ENCODE data around the gene GORASP1.
A peak's percentile ranks its signal among the peaks of the same experiment; 100 is the strongest.

GORASP1 gene

DNA sequence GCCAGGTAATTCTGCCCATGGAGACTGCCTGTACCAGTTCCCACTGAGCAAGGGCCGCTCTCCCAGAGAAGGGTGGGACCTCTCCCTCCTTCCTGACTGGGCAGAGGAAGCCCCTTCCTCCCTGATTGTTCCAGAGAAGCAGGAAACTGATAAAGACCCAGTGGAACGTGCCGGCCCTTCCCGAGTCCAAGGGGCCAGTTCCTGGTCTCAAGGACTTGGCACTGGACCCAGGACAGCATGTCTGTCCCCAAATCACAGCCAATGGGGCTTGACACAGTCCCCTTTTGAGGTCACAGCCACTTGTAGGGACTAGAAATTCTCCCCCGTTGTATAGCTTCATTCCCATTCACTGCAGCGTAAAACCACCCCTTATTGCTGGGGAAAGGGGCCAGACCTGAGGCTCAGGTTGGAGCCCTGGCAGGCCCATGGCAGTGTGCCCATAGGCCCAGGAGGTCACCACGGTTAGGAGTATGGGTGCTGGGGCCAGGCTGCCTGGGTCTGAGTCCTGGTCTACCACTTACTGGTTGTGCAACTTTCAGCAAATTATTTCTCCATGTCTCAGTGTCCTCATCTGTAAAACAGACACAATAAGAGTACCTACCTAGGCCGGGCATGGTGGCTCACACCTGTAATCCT lies 27.9 kb upstream of the GORASP1 start:
- no peak for DNase-seq (ENCODE audit: low spot score)
- no peak overlapping the region for H2BK5ac ChIP-seq (ENCODE audit: low read length)
- H3K14ac ChIP-seq (ENCODE audit: low read length), result no peak overlapping the region
- no peaks in the 10 kb centered on the region for H3K79me1 ChIP-seq (ENCODE audit: low read depth, low read length)
- H3K4me2 ChIP-seq (ENCODE audit: insufficient read depth, low read length, poor library complexity, severe bottlenecking), result no peak overlapping the region
- no CpG with 5 or more reads among the region's 8 CpGs for WGBS, 2 donors (ENCODE audit: extremely low coverage in 2 of 2, insufficient read length in 2 of 2, insufficient replicate concordance in 1 of 2)
- H2BK12ac ChIP-seq (ENCODE audit: low read length), result no peak overlapping the region
- H3K4ac ChIP-seq (ENCODE audit: low read length), result no peak overlapping the region
- H3K4me1 ChIP-seq (ENCODE audit: control insufficient read depth in 2 of 2, insufficient read depth in 1 of 2, low read depth in 1 of 2, low read length in 2 of 2), result peaks cover 0 to 1% of the 10 kb centered on the region in 2 donors
- peak overlapping the region; percentile 13 for H3K9ac ChIP-seq (ENCODE audit: low read depth, low read length, poor library complexity)
- H3K18ac ChIP-seq (ENCODE audit: low read length), result no peak overlapping the region
- no peaks in the 10 kb centered on the region for H3K9me3 ChIP-seq (replicated peaks in 1 of 2; ENCODE audit: control insufficient read depth in 2 of 2, insufficient read depth in 1 of 2, low read depth in 1 of 2, low read length in 2 of 2)
- no peak overlapping the region for H4K91ac ChIP-seq (ENCODE audit: low read depth, low read length, poor library complexity)
- H3K4me3 ChIP-seq (ENCODE audit: low read length in 2 of 2), result no peak overlapping the region
- H3K27me3 ChIP-seq (ENCODE audit: control insufficient read depth in 3 of 3, insufficient read depth in 3 of 3, low read depth in 1 of 3, low read length in 3 of 3), result no peaks in the 10 kb centered on the region
- no peak overlapping the region for H2BK120ac ChIP-seq (ENCODE audit: low read depth, low read length)
- H3K36me3 ChIP-seq (replicated peaks in 1 of 2; ENCODE audit: control insufficient read depth in 2 of 2, insufficient read depth in 2 of 2, low read length in 2 of 2), result peaks cover 0 to 2% of the 10 kb centered on the region in 2 donors
- no peak overlapping the region for H3K27ac ChIP-seq (replicated peaks; ENCODE audit: low read length)
- no peak overlapping the region for H2AFZ ChIP-seq (ENCODE audit: low read length)
- no peak overlapping the region for H2BK15ac ChIP-seq (ENCODE audit: low read length)
- no peak overlapping the region for H4K8ac ChIP-seq (ENCODE audit: low read depth, low read length)
- no peak overlapping the region for H3K23ac ChIP-seq (ENCODE audit: low read depth, low read length, poor library complexity)
- H2AK5ac ChIP-seq (ENCODE audit: low read depth, low read length), result no peak overlapping the region

DNA sequence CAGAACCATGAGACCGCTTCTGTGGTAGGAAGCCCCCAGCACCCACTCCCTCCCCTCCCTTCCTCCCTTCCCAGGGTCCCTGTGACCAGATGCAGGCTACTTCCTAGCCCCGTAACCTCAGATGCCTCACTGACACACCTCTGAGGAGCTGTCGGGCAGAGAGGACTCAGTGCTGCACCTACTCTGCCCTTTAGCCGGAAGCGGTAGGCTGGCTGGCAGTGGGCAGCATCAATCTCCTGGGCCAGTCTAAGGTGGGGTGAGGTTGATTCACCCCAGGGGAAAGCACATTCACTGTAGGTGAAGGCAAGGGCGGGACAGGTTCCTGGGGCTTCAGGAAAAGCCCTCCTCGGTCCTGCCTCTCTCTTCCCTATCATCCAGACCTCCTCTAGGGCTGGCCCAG lies 26.9 kb upstream of the GORASP1 start:
- H2BK120ac ChIP-seq (ENCODE audit: low read depth, low read length), result no peak overlapping the region
- H2BK5ac ChIP-seq (ENCODE audit: low read length), result no peak overlapping the region
- no peaks in the 10 kb centered on the region for H3K79me1 ChIP-seq (ENCODE audit: low read depth, low read length)
- peak overlapping the region; percentile 31 for H3K9ac ChIP-seq (ENCODE audit: low read depth, low read length, poor library complexity)
- no peak overlapping the region for H3K4me2 ChIP-seq (ENCODE audit: insufficient read depth, low read length, poor library complexity, severe bottlenecking)
- no peaks in the 10 kb centered on the region for H3K9me3 ChIP-seq (replicated peaks in 1 of 2; ENCODE audit: control insufficient read depth in 2 of 2, insufficient read depth in 1 of 2, low read depth in 1 of 2, low read length in 2 of 2)
- H3K36me3 ChIP-seq (replicated peaks in 1 of 2; ENCODE audit: control insufficient read depth in 2 of 2, insufficient read depth in 2 of 2, low read length in 2 of 2), result no peaks in the 10 kb centered on the region
- no peak overlapping the region for H4K8ac ChIP-seq (ENCODE audit: low read depth, low read length)
- no peak overlapping the region for H3K27ac ChIP-seq (replicated peaks; ENCODE audit: low read length)
- no peak overlapping the region for H3K4me3 ChIP-seq (ENCODE audit: low read length in 2 of 2)
- H3K4ac ChIP-seq (ENCODE audit: low read length), result no peak overlapping the region
- no peak overlapping the region for H3K18ac ChIP-seq (ENCODE audit: low read length)
- H2BK15ac ChIP-seq (ENCODE audit: low read length), result no peak overlapping the region
- H4K91ac ChIP-seq (ENCODE audit: low read depth, low read length, poor library complexity), result no peak overlapping the region
- no peak overlapping the region for H2BK12ac ChIP-seq (ENCODE audit: low read length)
- H2AFZ ChIP-seq (ENCODE audit: low read length), result no peak overlapping the region
- peaks cover 0 to 1% of the 10 kb centered on the region in 2 donors for H3K4me1 ChIP-seq (ENCODE audit: control insufficient read depth in 2 of 2, insufficient read depth in 1 of 2, low read depth in 1 of 2, low read length in 2 of 2)
- no CpG with 5 or more reads among the region's 7 CpGs for WGBS, 2 donors (ENCODE audit: extremely low coverage in 2 of 2, insufficient read length in 2 of 2, insufficient replicate concordance in 1 of 2)
- H3K23ac ChIP-seq (ENCODE audit: low read depth, low read length, poor library complexity), result peak overlapping the region; percentile 82
- H3K14ac ChIP-seq (ENCODE audit: low read length), result no peak overlapping the region
- no peak for DNase-seq (ENCODE audit: low spot score)
- H3K27me3 ChIP-seq (ENCODE audit: control insufficient read depth in 3 of 3, insufficient read depth in 3 of 3, low read depth in 1 of 3, low read length in 3 of 3), result no peaks in the 10 kb centered on the region
- peak overlapping the region; percentile 26 for H2AK5ac ChIP-seq (ENCODE audit: low read depth, low read length)

DNA sequence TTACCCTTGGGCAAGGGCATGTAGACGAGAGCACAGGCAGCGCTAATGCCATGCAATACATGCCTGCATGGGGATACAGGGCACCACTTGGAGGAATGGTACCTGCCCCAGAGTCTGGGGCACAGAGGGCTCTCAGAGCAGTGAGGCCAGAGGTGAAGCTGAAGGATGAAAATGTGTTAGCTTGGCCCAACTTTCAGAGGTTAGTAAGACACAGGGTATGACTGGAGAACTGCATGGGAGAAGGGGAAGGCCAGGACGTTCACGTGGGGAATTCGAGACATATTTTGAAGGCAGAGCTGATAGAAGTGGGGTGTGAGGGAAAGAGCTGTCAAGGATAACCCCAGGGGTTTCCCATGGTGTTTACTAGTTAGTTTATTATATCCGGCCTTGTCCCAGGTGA lies 26.4 kb upstream of the GORASP1 start:
- Histone ChIP-seq H3K18ac (ENCODE audit: low read length) (no peak overlapping the region), H2BK15ac (ENCODE audit: low read length) (no peak overlapping the region), H3K9ac (ENCODE audit: low read depth, low read length, poor library complexity) (no peak overlapping the region), H3K4ac (ENCODE audit: low read length) (no peak overlapping the region), H2AK5ac (ENCODE audit: low read depth, low read length) (no peak overlapping the region), H3K27ac (replicated peaks; ENCODE audit: low read length) (no peak overlapping the region), H3K14ac (ENCODE audit: low read length) (no peak overlapping the region), H2BK120ac (ENCODE audit: low read depth, low read length) (no peak overlapping the region), H4K91ac (ENCODE audit: low read depth, low read length, poor library complexity) (no peak overlapping the region), H3K36me3 (replicated peaks in 1 of 2; ENCODE audit: control insufficient read depth in 2 of 2, insufficient read depth in 2 of 2, low read length in 2 of 2) (no peaks in the 10 kb centered on the region), H3K23ac (ENCODE audit: low read depth, low read length, poor library complexity) (no peak overlapping the region), H3K4me3 (ENCODE audit: low read length in 2 of 2) (no peak overlapping the region), H3K27me3 (ENCODE audit: control insufficient read depth in 3 of 3, insufficient read depth in 3 of 3, low read depth in 1 of 3, low read length in 3 of 3) (no peaks in the 10 kb centered on the region), H3K4me1 (ENCODE audit: control insufficient read depth in 2 of 2, insufficient read depth in 1 of 2, low read depth in 1 of 2, low read length in 2 of 2) (no peaks in the 10 kb centered on the region), H2AFZ (ENCODE audit: low read length) (no peak overlapping the region), H3K4me2 (ENCODE audit: insufficient read depth, low read length, poor library complexity, severe bottlenecking) (no peak overlapping the region), H3K9me3 (replicated peaks in 1 of 2; ENCODE audit: control insufficient read depth in 2 of 2, insufficient read depth in 1 of 2, low read depth in 1 of 2, low read length in 2 of 2) (no peaks in the 10 kb centered on the region), H4K8ac (ENCODE audit: low read depth, low read length) (no peak overlapping the region), H2BK12ac (ENCODE audit: low read length) (no peak overlapping the region), H2BK5ac (ENCODE audit: low read length) (no peak overlapping the region), H3K79me1 (ENCODE audit: low read depth, low read length) (no peaks in the 10 kb centered on the region)
- DNase-seq (ENCODE audit: low spot score), result no peak
- WGBS, 2 donors (ENCODE audit: extremely low coverage in 2 of 2, insufficient read length in 2 of 2, insufficient replicate concordance in 1 of 2), result no CpG with 5 or more reads among the region's 6 CpGs

DNA sequence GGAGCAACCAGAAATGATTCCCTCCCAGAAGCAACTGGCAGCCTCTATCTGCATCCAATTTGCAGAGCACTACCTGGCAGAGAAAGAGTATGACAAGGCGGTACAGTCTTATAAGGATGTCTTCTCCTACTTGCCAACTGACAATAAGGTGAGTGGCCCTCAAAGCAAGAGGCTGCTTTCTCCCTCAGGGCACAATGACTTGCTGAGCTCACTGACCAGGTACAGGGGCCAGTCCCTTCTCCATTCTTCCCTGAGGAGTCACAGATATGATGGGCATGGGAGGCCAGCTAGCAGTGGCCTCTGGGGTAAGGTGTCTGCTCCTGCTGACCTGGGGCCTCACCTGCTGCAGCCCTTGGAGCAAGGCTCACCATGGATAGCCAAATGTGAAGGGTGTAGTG lies 25.7 kb upstream of the GORASP1 start:
- Histone ChIP-seq H4K91ac (ENCODE audit: low read depth, low read length, poor library complexity) (no peak overlapping the region), H2AFZ (ENCODE audit: low read length) (no peak overlapping the region)
- DNase-seq (ENCODE audit: low spot score), result no peak

More for the DNA sequence above, 25.7 kb upstream of the GORASP1 start:
- Histone ChIP-seq H3K4me3 (ENCODE audit: low read length in 2 of 2) (no peak overlapping the region), H3K18ac (ENCODE audit: low read length) (no peak overlapping the region), H3K27me3 (ENCODE audit: control insufficient read depth in 3 of 3, insufficient read depth in 3 of 3, low read depth in 1 of 3, low read length in 3 of 3) (no peaks in the 10 kb centered on the region), H3K14ac (ENCODE audit: low read length) (no peak overlapping the region), H2BK120ac (ENCODE audit: low read depth, low read length) (no peak overlapping the region), H3K9ac (ENCODE audit: low read depth, low read length, poor library complexity) (no peak overlapping the region), H3K36me3 (replicated peaks in 1 of 2; ENCODE audit: control insufficient read depth in 2 of 2, insufficient read depth in 2 of 2, low read length in 2 of 2) (no peaks in the 10 kb centered on the region), H2AK5ac (ENCODE audit: low read depth, low read length) (no peak overlapping the region), H3K4me2 (ENCODE audit: insufficient read depth, low read length, poor library complexity, severe bottlenecking) (no peak overlapping the region), H2BK15ac (ENCODE audit: low read length) (no peak overlapping the region), H3K4me1 (ENCODE audit: control insufficient read depth in 2 of 2, insufficient read depth in 1 of 2, low read depth in 1 of 2, low read length in 2 of 2) (no peaks in the 10 kb centered on the region), H3K79me1 (ENCODE audit: low read depth, low read length) (no peaks in the 10 kb centered on the region), H2BK12ac (ENCODE audit: low read length) (no peak overlapping the region), H3K27ac (replicated peaks; ENCODE audit: low read length) (no peak overlapping the region), H3K9me3 (replicated peaks in 1 of 2; ENCODE audit: control insufficient read depth in 2 of 2, insufficient read depth in 1 of 2, low read depth in 1 of 2, low read length in 2 of 2) (no peaks in the 10 kb centered on the region), H3K4ac (ENCODE audit: low read length) (no peak overlapping the region), H2BK5ac (ENCODE audit: low read length) (no peak overlapping the region), H4K8ac (ENCODE audit: low read depth, low read length) (no peak overlapping the region), H3K23ac (ENCODE audit: low read depth, low read length, poor library complexity) (no peak overlapping the region)
- no CpG with 5 or more reads among the region's 1 CpG for WGBS, 2 donors (ENCODE audit: extremely low coverage in 2 of 2, insufficient read length in 2 of 2, insufficient replicate concordance in 1 of 2)

Measured in neuronal stem cell (in vitro differentiated cells).